Peyer's patch (tissue), 4 donors: ENCODE measurements around the gene ZNF516.
"Not testable (repeated sequence)": the region's sequence is repeated elsewhere in the genome, so short reads cannot be mapped to it uniquely, and the experiment has no call there.

Experiments
- POLR2A ChIP-seq, 2 donors: fragments of 450-650 bp; IDR thresholded peaks; one replicate each; pipeline ENCODE4 v1.5.1; 2017; ENCODE audit warnings: antibody characterized with exemption in 2 of 2, mild to moderate bottlenecking in 2 of 2, moderate library complexity in 2 of 2
- TF ChIP-seq, protein P1 (sequence below), 6 experiments: fragments of 450-650 bp in 4 of 6; fragments of 200-600 bp in 2 of 6; sonication (generic) in 1 of 6; IDR thresholded peaks; one replicate each; pipeline ENCODE4 v1.5.1; 2017 to 2019; ENCODE audit warnings: antibody characterized with exemption in 6 of 6, mild to moderate bottlenecking in 3 of 6, moderate library complexity in 1 of 6

- TF ChIP-seq POLR2A (IDR thresholded peaks at IDR 0.05), result not testable (repeated sequence)
- TF ChIP-seq, protein P1, sequence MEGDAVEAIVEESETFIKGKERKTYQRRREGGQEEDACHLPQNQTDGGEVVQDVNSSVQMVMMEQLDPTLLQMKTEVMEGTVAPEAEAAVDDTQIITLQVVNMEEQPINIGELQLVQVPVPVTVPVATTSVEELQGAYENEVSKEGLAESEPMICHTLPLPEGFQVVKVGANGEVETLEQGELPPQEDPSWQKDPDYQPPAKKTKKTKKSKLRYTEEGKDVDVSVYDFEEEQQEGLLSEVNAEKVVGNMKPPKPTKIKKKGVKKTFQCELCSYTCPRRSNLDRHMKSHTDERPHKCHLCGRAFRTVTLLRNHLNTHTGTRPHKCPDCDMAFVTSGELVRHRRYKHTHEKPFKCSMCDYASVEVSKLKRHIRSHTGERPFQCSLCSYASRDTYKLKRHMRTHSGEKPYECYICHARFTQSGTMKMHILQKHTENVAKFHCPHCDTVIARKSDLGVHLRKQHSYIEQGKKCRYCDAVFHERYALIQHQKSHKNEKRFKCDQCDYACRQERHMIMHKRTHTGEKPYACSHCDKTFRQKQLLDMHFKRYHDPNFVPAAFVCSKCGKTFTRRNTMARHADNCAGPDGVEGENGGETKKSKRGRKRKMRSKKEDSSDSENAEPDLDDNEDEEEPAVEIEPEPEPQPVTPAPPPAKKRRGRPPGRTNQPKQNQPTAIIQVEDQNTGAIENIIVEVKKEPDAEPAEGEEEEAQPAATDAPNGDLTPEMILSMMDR (IDR thresholded peaks at IDR 0.05), result not testable (repeated sequence)
Observed at GRCh38 chr18:76473521-76473920, 21.5 kb downstream of the ZNF516 start.
